ENCODE results near the gene RBFOX2.
"Not testable (repeated sequence)": the region's sequence is repeated elsewhere in the genome, so short reads cannot be mapped to it uniquely, and the experiment has no call there.

Gene RBFOX2

GRCh38 chr22:35819421-35819820 lies 209.2 kb downstream of the RBFOX2 start:
- no peak for DNase-seq (ENCODE audit: low read depth)

GRCh38 chr22:35818897-35819296 lies 209.7 kb downstream of the RBFOX2 start:
- DNase-seq (ENCODE audit: low read depth), result no peak

GRCh38 chr22:35812600-35812999 lies 216.0 kb downstream of the RBFOX2 start:
- DNase-seq (ENCODE audit: low read depth), result no peak

GRCh38 chr22:35811670-35812069 lies 217.0 kb downstream of the RBFOX2 start:
- no peak for DNase-seq (ENCODE audit: low read depth)

GRCh38 chr22:35809816-35810215 lies 218.8 kb downstream of the RBFOX2 start:
- DNase-seq (ENCODE audit: low read depth), result no peak

GRCh38 chr22:35808377-35808776 lies 220.2 kb downstream of the RBFOX2 start:
- no peak for DNase-seq (ENCODE audit: low read depth)

GRCh38 chr22:35806668-35807067 lies 222.0 kb downstream of the RBFOX2 start:
- DNase-seq (ENCODE audit: low read depth), result not testable (repeated sequence)

- DNase-seq (ENCODE audit: low read depth), result no peak
These were observed 223.2 kb downstream of the RBFOX2 start for GRCh38 chr22:35805466-35805865.

- no peak for DNase-seq (ENCODE audit: low read depth)
These were observed 224.2 kb downstream of the RBFOX2 start for GRCh38 chr22:35804421-35804820.

GRCh38 chr22:35802885-35803284 lies 225.7 kb downstream of the RBFOX2 start:
- no peak for DNase-seq (ENCODE audit: low read depth)

GRCh38 chr22:35801301-35801700 lies 227.3 kb downstream of the RBFOX2 start:
- not testable (repeated sequence) for DNase-seq (ENCODE audit: low read depth)

- no peak for DNase-seq (ENCODE audit: low read depth)
These were observed 229.5 kb downstream of the RBFOX2 start for GRCh38 chr22:35799150-35799549.

GRCh38 chr22:35797411-35797810 lies 231.2 kb downstream of the RBFOX2 start:
- no peak for DNase-seq (ENCODE audit: low read depth)

GRCh38 chr22:35795476-35795875 lies 233.1 kb downstream of the RBFOX2 start:
- no peak for DNase-seq (ENCODE audit: low read depth)

GRCh38 chr22:35792506-35792905 lies 236.1 kb downstream of the RBFOX2 start:
- DNase-seq (ENCODE audit: low read depth), result no peak

- DNase-seq (ENCODE audit: low read depth), result not testable (repeated sequence)
These were observed 236.8 kb downstream of the RBFOX2 start for GRCh38 chr22:35791788-35792187.

- DNase-seq (ENCODE audit: low read depth), result no peak
These were observed 243.3 kb downstream of the RBFOX2 start for GRCh38 chr22:35785181-35785923.

GRCh38 chr22:35784633-35785032 lies 244.0 kb downstream of the RBFOX2 start:
- DNase-seq (ENCODE audit: low read depth), result no peak

- no peak for DNase-seq (ENCODE audit: low read depth)
These were observed 244.5 kb downstream of the RBFOX2 start for GRCh38 chr22:35783943-35784614.

- no peak for DNase-seq (ENCODE audit: low read depth)
These were observed 246.1 kb downstream of the RBFOX2 start for GRCh38 chr22:35782504-35782903.

- no peak for DNase-seq (ENCODE audit: low read depth)
These were observed 246.7 kb downstream of the RBFOX2 start for GRCh38 chr22:35781898-35782297.

- DNase-seq (ENCODE audit: low read depth), result no peak
These were observed 251.2 kb downstream of the RBFOX2 start for GRCh38 chr22:35777335-35777975.

- DNase-seq (ENCODE audit: low read depth), result no peak
These were observed 253.3 kb downstream of the RBFOX2 start for GRCh38 chr22:35775339-35775738.
